ENCODE results near the gene NTHL1.

Gene NTHL1

GRCh38 chr16:1991948-1992703 lies 55.5 kb downstream of the NTHL1 start:
- peak; percentile 99 for DNase-seq (ENCODE audit: low read depth)

GRCh38 chr16:1991588-1991947 lies 56.1 kb downstream of the NTHL1 start:
- DNase-seq (ENCODE audit: low read depth): no peak

- DNase-seq (ENCODE audit: low read depth): peak; percentile 35
Observed at GRCh38 chr16:1991135-1991551, 56.5 kb downstream of the NTHL1 start.

DNA sequence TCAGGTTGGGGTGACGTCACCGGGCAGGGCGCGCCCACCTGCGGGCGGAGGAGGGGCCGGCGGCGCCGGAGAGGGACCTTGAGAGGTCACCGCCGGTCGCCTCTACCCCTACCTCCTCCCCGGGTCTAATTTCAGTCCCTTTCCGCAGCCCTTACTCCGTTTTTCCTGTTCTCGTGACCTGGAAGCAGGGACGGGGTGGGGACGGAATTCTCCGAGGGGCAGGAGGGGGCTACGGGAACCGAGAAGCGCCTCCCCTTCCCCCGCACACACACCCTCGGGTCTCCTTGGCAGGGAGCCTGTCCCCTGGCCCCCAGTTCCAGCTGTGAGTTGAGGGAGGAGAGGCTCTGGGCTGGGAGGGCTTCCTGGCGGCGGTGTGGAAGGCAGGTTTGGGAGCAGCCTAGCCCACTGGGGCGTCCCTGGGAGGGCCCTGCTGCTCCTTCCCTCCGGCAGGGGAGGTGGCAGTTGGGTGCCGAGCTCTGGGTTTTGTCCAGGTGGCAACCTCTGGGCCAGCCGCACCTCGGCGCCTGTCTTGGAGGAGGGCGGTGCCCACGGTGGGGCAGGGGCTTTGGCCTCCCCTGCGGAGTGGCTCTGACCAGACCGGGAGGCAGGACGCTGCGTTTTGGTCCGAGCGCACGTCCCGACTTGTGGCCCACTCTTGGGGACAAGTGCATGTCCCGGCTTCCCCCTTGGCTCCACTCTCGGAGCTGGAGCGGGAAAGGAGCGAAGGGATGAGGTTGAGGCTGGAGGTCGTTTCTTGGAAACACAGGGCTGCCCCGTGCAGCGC lies 57.1 kb downstream of the NTHL1 start:
- DNase-seq (ENCODE audit: low read depth): no peak

- no peak for DNase-seq (ENCODE audit: low read depth)
Observed at GRCh38 chr16:1990101-1990350, 57.6 kb downstream of the NTHL1 start.
